Hepatic stellate cell (primary cell): Measurements from ENCODE around the gene GNMT.
"Not testable (repeated sequence)": the region's sequence is repeated elsewhere in the genome, so short reads cannot be mapped to it uniquely, and the experiment has no call there.

ENCODE experiments used
- DNase-seq: peaks from one replicate; pipeline ENCODE4 v3.0.0; 2011; ENCODE audit warnings: low spot score

GNMT gene

DNA sequence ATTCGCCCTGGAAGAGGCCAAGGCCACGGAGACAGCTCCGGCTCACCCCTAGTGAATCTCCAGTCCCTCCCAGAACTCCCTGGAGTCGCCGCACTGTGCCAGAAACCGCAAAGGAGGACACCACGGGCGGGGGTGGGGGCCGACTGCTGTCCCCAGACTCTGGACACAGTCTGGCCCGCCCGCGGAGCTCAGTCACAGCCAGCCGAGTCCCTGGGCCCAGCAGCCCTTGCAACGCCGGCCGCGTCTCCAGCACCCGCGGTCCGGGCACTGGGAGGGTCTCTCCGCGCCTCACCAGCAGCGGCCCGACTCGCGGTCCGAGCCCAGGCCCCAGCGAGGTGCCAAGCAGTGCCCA is 17.9 kb downstream of the GNMT start:
- DNase-seq: peak; percentile 60

- peak; percentile 88 for DNase-seq
Observed at GRCh38 chr6:42978839-42979522, 18.4 kb downstream of the GNMT start, which contains the start of gene PEX6. TSS of gene PEX6 (minus strand) at chr6:42979181. CDS start at chr6:42979150, 31 bp downstream.

GRCh38 chr6:42979523-42980177 is 19.1 kb downstream of the GNMT start:
- peak; percentile 60 for DNase-seq

GRCh38 chr6:42981836-42982235 is 21.3 kb downstream of the GNMT start:
- no peak for DNase-seq

DNA sequence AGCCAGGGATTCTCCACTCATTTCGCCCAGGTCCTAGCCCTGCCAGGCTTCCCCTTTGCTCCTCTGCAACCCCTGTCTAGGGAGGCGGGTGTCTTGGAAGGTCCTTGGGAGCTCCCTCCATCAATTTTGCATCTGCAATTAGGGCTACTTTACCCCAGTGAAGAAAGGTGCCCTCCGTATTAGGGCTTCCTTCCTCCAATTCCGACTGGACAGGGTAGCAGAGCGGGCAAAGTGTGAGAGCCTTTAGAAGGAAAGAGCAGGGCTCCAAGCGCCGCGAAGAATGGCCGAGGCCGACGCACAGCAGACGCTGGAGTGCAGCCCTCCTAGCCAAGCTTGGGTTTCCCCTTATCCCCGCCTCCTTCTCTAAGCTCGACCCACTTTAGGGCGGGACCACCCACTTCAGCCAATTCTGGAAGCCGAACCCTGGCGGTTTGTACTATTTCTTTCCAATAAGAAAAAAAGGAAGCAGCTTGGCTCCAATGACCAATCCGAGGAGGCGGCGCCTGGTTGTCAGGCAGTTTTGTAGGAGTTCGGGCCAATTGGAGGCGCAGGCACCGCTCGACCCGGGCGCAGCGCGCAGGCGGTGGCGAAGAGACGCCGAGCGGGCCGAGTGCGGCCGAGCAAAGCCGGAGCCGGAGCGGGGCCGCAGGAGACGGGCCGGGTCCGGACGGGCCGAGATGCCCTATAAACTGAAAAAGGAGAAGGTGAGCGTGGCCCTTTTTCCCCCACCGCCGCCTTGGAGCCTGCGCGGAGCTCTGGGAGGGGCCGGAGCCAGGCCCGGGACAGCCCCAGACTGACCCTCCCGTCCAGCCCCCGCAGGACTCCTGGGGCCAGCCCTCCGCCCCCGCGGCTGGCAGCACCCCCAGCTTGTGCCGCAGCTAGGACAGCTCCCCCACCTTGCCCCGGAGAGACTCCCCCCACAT is 23.7 kb downstream of the GNMT start, which contains the start of gene PPP2R5D:
PPP2R5D (plus strand) TSS at position 570 of the 923 bp plus-strand sequence; CDS start at position 678, 108 bp downstream.
- peak; percentile 98 for DNase-seq

DNA sequence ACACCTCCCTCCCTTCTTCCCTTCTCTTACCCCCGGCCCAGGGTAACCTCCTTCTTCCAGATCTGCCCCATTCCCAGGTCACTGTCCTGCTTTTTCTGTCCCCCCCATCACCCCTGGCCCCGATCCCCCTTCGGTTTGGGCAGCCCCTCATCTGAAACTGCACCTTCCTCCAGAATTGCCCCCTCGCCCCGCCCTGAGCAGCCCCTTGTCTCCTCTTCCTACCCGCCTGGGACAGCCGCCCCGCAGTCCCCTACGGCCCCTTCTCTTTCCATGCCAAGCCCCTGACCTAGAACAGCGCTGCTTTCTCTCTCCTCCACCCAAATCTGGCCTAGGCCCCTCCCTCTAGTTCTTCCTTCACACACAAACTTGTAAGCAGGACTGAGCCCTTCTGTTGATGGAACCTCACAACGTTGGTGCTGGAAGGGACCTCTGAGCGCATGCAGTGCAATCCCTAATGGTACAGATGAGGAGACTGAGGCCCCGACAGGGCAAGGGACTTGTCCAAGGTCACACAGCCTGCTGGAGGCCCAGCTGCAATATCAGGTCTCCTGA is 24.4 kb downstream of the GNMT start:
- DNase-seq: no peak

DNA sequence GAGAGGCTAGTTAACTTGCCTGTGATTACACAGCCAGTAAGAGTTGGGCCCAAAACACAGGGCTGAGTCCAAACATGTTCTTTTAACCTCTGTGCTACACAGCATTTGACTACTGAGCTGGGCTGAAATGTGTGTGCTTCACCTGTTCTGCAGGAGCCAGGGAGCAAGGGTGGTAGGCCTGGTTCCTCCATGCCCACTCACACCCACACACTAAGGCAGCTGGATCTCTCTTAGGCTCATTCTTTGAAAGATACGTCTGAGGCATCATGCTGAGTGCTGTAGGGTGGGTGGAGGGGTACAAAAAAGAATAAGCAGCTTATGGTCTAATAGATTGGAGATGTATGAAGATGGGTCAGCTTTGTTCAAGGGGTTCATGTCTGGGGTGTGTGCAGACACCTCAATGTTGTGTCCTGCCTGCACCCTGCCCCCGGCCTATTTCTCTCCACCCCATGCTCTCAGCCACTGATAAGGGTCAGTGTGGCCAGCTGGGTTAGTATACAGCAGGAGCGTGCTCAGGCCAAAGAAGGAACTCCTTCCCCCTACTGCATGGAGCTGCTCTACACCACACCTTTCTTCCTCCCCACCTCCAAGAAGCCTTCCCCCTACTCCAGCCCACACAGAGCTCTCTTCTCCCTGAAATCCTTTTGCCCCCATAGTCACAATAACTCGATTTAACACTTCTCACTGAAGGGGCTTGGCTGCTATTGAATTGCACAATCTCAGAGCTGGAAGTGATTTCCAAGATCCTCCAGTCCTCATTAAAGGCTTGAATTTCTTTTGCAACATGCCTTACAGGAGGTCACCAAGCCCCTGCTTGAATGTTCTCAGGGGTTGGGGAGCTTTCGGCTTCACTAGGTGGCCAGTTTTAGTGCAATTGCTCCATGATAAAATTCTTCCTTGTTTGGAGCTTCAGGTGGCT is 27.2 kb downstream of the GNMT start:
- DNase-seq: no peak

DNA sequence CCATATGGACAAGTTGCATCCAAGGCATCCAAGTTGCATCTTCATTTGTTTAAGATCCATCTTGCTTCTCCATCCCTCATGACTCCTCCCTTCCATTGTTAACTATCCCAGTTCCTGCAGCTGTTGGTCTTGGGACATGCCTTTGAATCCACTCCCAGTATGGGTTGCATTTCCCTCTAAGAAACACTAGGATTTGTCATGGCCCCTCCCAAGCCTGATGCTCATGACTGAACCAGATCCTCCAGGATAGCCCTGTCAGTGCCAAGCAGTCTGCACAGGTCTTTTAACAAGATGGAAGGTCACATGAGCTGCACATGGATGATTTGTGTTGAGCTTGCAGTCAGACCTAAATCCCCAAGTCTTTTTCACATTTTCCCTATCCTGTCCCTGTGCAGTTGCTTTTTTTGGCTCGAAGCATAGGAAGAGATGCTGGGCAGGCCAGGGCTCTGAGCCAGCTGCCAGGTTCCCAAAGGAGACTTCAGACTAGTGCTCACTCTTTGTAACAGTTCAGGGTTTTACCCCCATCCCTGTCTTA is 28.0 kb downstream of the GNMT start:
- DNase-seq: peak; percentile 41

GRCh38 chr6:42989923-42990322 is 29.4 kb downstream of the GNMT start:
- DNase-seq: no peak

- DNase-seq: no peak
Observed at GRCh38 chr6:42993445-42993844, 32.9 kb downstream of the GNMT start.

- DNase-seq: no peak
Observed at GRCh38 chr6:42996513-42996912, 36.0 kb downstream of the GNMT start.

DNA sequence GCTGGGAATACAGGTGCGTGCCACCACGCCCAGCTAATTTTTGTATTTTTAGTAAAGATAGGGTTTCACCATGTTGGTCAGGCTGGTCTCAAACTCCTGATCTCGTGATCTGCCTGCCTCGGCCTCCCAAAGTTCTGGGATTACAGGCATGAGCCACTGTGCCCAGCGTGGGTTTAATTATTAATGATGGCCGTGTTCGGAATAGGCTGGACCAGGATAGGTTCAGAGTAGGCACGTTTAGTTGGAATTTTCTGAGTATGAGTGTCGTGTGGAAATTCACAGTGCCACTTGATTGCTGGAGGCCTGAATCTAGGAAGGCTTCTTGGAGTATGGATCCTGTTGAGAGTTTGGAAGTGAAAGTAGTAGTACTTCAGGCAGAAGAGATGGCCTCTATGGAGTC is 37.7 kb downstream of the GNMT start:
- DNase-seq: not testable (repeated sequence)

DNA sequence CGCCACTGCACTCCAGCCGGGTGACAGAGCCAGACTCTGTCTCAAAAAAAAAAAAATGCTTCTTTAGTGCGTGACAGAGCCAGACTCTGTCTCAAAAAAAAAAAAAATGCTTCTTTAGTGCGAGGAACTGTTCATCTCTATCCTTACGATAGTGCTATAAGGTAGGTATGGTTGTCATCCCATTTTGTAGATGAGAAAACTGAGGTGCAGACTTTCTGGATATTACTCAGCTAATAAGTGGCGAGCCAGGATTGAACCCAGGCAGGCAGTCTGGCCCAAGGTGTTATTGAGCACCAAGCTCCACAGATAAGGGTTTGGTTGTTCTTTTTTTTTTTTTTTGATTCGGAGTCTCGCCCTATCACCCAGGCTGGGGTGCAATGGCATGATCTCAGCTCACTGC is 41.3 kb downstream of the GNMT start:
- no peak for DNase-seq

- no peak for DNase-seq
Observed at GRCh38 chr6:43005844-43006243, 45.3 kb downstream of the GNMT start.

GRCh38 chr6:43006251-43006650 is 45.7 kb downstream of the GNMT start:
- no peak for DNase-seq

- DNase-seq: no peak
Observed at GRCh38 chr6:43007126-43007525, 46.6 kb downstream of the GNMT start.

DNA sequence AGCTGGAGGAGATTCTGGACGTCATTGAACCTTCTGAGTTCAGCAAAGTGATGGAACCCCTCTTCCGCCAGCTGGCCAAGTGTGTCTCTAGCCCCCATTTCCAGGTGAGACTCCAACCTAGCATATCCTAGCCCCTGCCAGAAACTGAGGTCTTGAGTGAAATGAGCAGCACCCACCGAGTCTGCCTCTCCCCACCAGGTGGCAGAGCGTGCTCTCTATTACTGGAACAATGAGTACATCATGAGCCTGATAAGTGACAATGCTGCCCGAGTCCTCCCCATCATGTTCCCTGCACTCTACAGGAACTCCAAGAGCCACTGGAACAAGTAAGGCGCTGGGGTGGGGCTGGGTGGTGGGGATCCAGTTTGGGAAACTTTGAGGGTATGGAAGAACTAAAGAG is 48.6 kb downstream of the GNMT start:
- peak; percentile 63 for DNase-seq

DNA sequence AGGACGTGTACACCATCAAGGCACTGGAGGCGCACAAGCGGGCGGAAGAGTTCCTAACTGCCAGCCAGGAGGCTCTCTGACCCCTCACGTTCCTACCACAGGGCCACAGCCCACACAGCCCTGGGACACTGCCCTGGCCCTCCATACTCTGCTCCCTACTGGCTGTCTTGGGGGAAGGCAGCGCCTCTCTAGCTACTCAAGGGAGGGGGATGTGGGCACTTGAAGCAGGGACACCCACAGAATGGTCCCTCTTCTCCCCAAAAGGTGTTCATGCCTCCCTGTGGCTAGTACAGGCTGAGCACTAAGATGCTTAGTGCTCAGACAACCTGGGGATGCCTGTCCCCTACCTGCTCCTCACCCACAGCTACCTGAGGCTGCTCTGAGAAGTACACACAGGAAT is 50.7 kb downstream of the GNMT start:
- no peak for DNase-seq

DNA sequence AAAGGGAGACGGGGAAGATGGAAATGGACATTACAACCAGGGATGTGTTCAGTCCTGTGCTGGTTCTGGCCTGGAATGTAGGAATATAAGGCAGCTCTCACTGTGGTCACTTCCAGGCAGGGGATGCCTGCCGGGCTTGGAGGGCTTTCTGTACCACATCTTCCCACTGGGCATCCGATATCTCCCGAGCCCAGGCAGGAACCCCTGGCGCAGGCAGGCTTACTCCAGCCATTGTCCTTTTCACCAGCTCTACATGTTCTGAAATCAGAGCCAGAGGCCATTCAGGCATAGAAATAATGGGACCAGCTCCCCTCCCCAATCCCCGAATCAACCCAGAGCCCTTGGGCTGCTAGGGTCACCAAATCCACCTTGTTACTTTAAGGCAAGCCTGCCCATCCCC is 51.8 kb downstream of the GNMT start:
- DNase-seq: no peak

- DNase-seq: peak; percentile 43
Observed at GRCh38 chr6:43013097-43013842, 52.7 kb downstream of the GNMT start.
